IPS-18a (cell line): ENCODE results near the gene URI1.
"Not testable (repeated sequence)": the region's sequence is repeated elsewhere in the genome, so short reads cannot be mapped to it uniquely, and the experiment has no call there.

Source experiments
- H3K27ac ChIP-seq: one replicate; pipeline ENCODE4 v1.5.1; 2013; ENCODE audit warnings: low read length
- H3K27me3 ChIP-seq: one replicate; pipeline ENCODE4 v1.6.1; 2013; ENCODE audit warnings: mild to moderate bottlenecking, low read length; ENCODE audit not compliant: control insufficient read depth, insufficient read depth
- H3K36me3 ChIP-seq: one replicate; pipeline ENCODE4 v1.6.1; 2013; ENCODE audit warnings: low read depth, low read length; ENCODE audit not compliant: control insufficient read depth
- H3K4me1 ChIP-seq: one replicate; pipeline ENCODE4 v1.6.1; 2013; ENCODE audit warnings: low read depth, low read length; ENCODE audit not compliant: control insufficient read depth
- H3K4me3 ChIP-seq: one replicate; pipeline ENCODE4 v1.5.1; 2013; ENCODE audit warnings: low read length
- H3K9ac ChIP-seq: one replicate; pipeline ENCODE4 v1.6.1; 2013; ENCODE audit warnings: mild to moderate bottlenecking, low read length, moderate library complexity
- H3K9me3 ChIP-seq: one replicate; pipeline ENCODE4 v1.6.1; 2013; ENCODE audit warnings: low read depth, low read length; ENCODE audit not compliant: control insufficient read depth

The URI1 gene

DNA sequence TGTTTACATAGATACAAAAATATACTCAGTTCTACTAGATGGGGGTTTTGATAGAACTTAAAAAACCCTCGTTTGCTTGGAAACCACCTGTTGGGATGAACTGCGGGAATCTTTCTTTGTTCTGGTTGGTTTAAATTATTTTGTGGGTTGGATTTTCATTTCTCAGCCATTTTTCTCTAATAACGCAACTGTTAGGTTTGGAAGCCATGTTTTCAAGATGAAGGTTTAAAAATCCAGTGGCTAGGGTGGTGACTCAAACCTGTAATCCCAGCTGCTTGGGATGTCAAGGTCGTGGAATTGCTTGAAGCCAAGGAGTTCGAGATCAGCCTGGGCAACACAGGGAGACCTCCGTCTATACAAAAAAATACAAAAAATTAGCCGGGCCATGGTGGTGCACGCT lies 1.6 kb downstream of the URI1 start:
- Histone ChIP-seq H3K4me3 (peak overlapping the region; percentile 94), H3K4me1 (peaks cover 5% of the 10 kb centered on the region), H3K9ac (peak overlapping the region; percentile 87), H3K36me3 (no peaks in the 10 kb centered on the region), H3K27ac (no peak overlapping the region), H3K27me3 (peaks cover 12% of the 10 kb centered on the region), H3K9me3 (peaks cover 7% of the 10 kb centered on the region)

DNA sequence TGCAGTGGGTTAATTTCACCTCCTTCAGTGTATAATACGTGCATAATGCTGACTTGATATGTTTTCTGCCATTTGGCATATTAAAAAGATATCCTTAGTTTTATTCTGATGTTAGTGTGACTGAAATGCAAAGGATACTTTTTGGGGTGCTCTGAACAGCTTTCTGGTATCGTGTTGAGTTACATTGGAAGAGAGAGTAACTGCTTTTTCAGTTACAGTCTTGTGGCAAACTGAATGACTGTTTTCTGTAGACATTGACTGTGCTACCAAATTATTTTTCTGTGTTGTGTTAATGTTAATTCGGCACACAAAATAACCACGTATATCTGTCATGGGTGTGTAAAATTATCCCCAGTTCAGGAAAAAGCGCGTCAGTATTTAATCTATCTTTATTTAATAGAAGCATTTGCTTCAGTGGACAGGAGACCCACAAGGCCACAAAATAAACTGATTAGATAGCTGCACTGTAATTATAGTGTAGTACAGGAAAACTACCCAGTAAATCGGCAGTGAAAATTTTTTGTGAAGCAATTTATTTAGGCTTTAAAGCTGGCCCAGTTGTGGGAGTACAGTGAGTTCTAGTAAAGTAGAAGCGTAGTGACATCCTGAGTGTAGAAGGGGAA lies 2.5 kb downstream of the URI1 start:
- Histone ChIP-seq H3K4me3 (no peak overlapping the region), H3K9me3 (peaks cover 7% of the 10 kb centered on the region), H3K27me3 (peaks cover 12% of the 10 kb centered on the region), H3K36me3 (no peaks in the 10 kb centered on the region), H3K27ac (no peak overlapping the region), H3K4me1 (peaks cover 5% of the 10 kb centered on the region), H3K9ac (no peak overlapping the region)

DNA sequence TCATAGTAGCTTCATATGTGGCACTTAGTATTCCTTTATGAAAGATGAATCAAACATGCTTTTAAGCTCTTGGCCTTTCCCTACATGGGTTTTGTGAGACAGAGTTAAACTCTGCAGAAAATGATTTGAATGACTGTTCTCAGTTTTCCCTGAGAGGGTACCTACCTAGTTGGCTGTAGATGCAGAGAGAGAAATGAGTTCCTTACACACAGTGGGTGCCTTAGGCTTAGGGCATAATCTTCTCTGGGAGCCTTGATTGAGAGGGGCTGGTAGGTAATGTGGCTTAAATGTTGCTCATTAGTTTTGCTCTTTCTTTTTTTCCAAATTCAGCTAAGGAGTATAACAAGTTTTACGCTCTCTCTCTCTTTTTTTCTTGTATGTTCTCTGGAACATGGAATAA lies 3.0 kb downstream of the URI1 start:
- H3K9ac ChIP-seq, result no peak overlapping the region
- H3K27me3 ChIP-seq, result peaks cover 12% of the 10 kb centered on the region
- no peak overlapping the region for H3K4me3 ChIP-seq
- peaks cover 7% of the 10 kb centered on the region for H3K9me3 ChIP-seq
- no peak overlapping the region for H3K27ac ChIP-seq
- H3K36me3 ChIP-seq, result no peaks in the 10 kb centered on the region
- peaks cover 5% of the 10 kb centered on the region for H3K4me1 ChIP-seq

DNA sequence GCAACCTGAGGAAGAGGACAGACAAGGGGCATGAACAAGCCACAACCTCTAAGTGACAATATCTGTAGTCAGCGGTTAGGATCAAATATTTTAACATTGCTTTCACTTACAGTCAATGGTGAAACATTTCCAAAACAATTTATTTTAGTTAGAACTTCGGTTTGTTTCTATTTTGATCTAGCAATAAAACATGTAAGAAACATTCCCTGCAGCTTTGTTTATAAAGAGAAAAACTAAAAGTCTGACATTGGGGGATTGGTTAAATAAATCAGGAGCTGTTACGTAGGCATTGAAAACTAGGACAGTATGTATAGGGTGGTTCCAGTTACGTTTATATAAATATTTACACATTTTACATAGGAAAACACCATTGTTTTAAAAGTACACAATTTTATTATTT lies 3.4 kb downstream of the URI1 start:
- Histone ChIP-seq H3K4me3 (no peak overlapping the region), H3K36me3 (no peaks in the 10 kb centered on the region), H3K27ac (no peak overlapping the region), H3K9ac (no peak overlapping the region), H3K4me1 (peaks cover 5% of the 10 kb centered on the region), H3K9me3 (peaks cover 7% of the 10 kb centered on the region), H3K27me3 (peaks cover 12% of the 10 kb centered on the region)

DNA sequence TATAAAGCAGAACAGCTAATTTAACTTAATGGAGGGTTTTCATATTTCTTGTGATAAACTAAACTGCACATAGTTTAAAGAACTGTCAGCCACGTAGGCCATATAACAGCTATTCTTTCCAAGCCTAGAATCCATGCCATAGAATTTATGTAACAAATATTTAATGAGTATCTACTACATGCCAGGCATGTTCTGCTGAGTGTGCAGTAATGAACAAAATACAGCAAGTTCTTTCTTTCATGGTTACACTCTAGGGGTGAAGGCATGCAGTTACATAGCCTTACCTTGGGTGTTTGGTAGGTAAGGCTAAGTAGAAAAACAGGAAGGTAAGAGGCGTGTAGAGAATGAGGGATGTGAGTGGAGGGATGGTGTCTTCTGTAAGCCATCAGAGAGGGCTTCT lies 4.6 kb downstream of the URI1 start:
- Histone ChIP-seq H3K4me3 (no peak overlapping the region), H3K36me3 (no peaks in the 10 kb centered on the region), H3K27me3 (peaks cover under 1% of the 10 kb centered on the region), H3K9ac (no peak overlapping the region), H3K4me1 (peaks cover 5% of the 10 kb centered on the region), H3K27ac (no peak overlapping the region), H3K9me3 (peaks cover 7% of the 10 kb centered on the region)

GRCh38 chr19:29947871-29948270 lies 5.8 kb downstream of the URI1 start:
- Histone ChIP-seq H3K9me3 (peaks cover 7% of the 10 kb centered on the region), H3K27ac (no peak overlapping the region), H3K4me1 (peaks cover 5% of the 10 kb centered on the region), H3K9ac (no peak overlapping the region), H3K27me3 (no peaks in the 10 kb centered on the region), H3K4me3 (no peak overlapping the region), H3K36me3 (no peaks in the 10 kb centered on the region)

- not testable (repeated sequence) for H3K4me1 ChIP-seq, H3K9ac ChIP-seq, H3K4me3 ChIP-seq, H3K9me3 ChIP-seq, H3K27ac ChIP-seq, H3K27me3 ChIP-seq, H3K36me3 ChIP-seq
Measured at GRCh38 chr19:29948759-29949470, 6.9 kb downstream of the URI1 start.

GRCh38 chr19:29952177-29952576 lies 10.1 kb downstream of the URI1 start:
- Histone ChIP-seq H3K27me3 (no peaks in the 10 kb centered on the region), H3K4me1 (peaks cover 4% of the 10 kb centered on the region), H3K27ac (no peak overlapping the region), H3K9me3 (peaks cover 7% of the 10 kb centered on the region), H3K36me3 (no peaks in the 10 kb centered on the region), H3K4me3 (no peak overlapping the region), H3K9ac (peak overlapping the region; percentile 20)

DNA sequence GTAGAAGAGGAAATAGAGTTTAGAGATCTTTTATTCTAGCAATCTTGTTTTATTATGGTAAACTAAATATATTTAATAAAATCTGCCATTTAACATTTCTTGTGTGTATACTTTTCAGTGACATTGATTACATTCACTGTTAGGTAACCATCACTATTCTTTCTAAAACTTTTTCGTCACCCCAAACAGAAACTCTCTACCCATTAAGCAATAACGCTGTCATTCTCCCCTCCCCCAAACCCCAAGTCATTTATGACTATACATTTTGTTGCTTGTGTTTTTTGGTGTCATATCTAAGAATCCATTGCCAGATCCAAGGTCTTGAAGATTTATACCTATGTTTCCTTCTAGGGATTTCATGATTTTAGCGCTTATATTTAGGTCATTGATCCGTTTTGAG lies 10.6 kb downstream of the URI1 start:
- H3K27me3 ChIP-seq, result no peaks in the 10 kb centered on the region
- H3K9ac ChIP-seq, result no peak overlapping the region
- H3K36me3 ChIP-seq, result no peaks in the 10 kb centered on the region
- no peak overlapping the region for H3K4me3 ChIP-seq
- H3K27ac ChIP-seq, result no peak overlapping the region
- peaks cover 7% of the 10 kb centered on the region for H3K9me3 ChIP-seq
- H3K4me1 ChIP-seq, result peaks cover 4% of the 10 kb centered on the region

DNA sequence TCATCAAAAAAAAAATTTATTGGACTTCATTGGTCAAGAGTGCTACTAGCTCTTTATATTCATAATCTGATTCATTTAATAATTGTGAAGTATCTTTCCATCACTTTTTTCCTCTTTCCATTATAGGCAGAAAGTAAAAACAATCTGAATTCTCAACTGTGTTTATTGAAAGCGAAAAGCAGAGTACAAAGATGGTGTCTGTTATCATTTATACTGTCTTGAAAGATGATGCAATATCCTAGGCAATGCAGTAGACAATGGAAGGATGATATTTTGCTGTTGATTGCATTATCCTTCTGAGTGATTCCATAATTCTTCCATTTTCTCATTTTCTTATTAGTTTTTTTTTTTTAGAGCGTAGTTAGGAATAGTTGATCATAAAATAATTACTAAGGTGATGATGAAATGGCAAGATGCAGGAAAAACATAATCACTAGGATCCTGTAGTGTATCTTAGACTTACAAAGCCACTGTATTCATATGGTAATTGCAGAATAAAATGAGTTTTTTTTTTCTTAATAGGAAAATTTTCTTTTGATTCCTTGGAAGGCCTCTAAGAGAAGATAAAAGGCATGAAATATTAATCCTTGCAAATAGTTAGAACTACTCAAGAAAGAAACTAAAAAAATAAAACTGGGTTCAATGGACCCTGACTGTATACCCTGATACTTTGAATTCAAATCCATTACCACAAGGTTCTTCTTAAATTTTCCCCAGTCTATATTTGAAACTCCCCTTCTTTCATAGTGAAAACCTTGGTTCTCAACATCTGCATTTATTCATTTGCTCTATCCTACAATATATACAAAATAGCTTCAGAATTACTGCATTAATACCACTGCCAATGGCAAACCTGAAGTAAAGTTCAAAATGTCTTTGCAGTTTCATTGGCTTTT lies 11.6 kb downstream of the URI1 start:
- Histone ChIP-seq H3K9me3 (no peaks in the 10 kb centered on the region), H3K4me1 (peaks cover 4% of the 10 kb centered on the region), H3K4me3 (no peak overlapping the region), H3K9ac (no peak overlapping the region), H3K36me3 (no peaks in the 10 kb centered on the region), H3K27me3 (no peaks in the 10 kb centered on the region), H3K27ac (peak overlapping the region; percentile 64)

GRCh38 chr19:29956855-29957254 lies 14.8 kb downstream of the URI1 start:
- H3K9me3 ChIP-seq, result no peaks in the 10 kb centered on the region
- no peak overlapping the region for H3K9ac ChIP-seq
- no peaks in the 10 kb centered on the region for H3K36me3 ChIP-seq

More at GRCh38 chr19:29956855-29957254, 14.8 kb downstream of the URI1 start:
- Histone ChIP-seq H3K27ac (no peak overlapping the region), H3K4me3 (no peak overlapping the region), H3K27me3 (no peaks in the 10 kb centered on the region), H3K4me1 (peaks cover 4% of the 10 kb centered on the region)
